Tibial nerve (tissue), 3 donors: ENCODE results near the gene TRIM10.

Experiments used
- EP300 ChIP-seq, 2 donors: sonication (generic); formaldehyde crosslinking; IDR thresholded peaks; one replicate each; pipeline ENCODE4 v1.6.1; 2017; ENCODE audit warnings: antibody characterized with exemption in 2 of 2, mild to moderate bottlenecking in 1 of 2
- POLR2A ChIP-seq, 2 donors: fragments of 450-650 bp; IDR thresholded peaks; one replicate each; pipeline ENCODE4 v1.6.1; 2017; ENCODE audit warnings: antibody characterized with exemption in 2 of 2, mild to moderate bottlenecking in 2 of 2, moderate library complexity in 2 of 2

- TF ChIP-seq POLR2A (IDR thresholded peaks at IDR 0.05) (no peak), EP300 (IDR thresholded peaks at IDR 0.05) (no peak)
These were observed at the start of gene TRIM10 for GRCh38 chr6:30160785-30161531.
